ENCODE measurements around the gene TRAF7.

The TRAF7 gene

DNA sequence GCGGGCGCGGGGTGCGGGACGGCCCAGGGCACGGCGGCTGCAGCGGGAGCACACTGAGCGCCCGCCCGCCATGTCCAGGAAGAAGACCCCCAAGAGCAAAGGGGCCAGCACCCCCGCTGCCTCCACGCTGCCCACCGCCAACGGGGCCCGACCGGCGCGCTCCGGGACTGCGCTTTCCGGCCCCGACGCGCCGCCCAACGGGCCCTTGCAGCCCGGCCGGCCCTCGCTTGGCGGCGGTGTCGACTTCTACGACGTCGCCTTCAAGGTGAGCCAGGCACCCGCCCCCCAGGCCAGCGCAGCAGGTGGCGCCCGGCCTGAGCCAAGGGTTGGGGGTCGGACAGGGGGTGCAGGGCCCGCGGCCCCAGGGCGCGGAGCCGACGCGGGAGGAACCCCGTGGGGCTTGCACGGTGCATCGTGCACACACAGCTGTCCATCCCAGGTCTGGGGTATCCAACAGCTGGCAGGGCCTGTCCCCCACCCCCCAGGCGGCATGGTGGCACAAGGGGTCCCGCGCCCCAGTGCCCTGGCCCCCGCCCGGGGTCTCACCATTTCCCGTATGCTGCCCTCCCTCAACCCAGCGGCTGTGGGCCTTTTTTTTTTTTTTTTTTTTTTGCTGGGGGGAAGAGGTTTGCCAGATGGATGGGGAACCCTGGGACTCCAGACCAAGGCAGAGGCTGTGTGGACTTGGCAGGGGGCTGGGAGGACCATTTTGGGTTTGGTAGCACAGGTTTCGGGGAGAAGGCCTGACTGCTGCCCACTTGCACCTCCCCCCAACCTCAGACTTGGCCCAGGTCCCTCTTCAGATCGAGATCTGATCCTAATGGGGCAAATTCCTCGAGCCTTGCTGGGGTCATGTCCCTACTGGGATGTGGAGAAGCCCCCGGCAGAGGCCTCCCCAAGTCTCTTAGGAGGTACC is 6.6 kb upstream of the TRAF7 start:
- no peak for DNase-seq

DNA sequence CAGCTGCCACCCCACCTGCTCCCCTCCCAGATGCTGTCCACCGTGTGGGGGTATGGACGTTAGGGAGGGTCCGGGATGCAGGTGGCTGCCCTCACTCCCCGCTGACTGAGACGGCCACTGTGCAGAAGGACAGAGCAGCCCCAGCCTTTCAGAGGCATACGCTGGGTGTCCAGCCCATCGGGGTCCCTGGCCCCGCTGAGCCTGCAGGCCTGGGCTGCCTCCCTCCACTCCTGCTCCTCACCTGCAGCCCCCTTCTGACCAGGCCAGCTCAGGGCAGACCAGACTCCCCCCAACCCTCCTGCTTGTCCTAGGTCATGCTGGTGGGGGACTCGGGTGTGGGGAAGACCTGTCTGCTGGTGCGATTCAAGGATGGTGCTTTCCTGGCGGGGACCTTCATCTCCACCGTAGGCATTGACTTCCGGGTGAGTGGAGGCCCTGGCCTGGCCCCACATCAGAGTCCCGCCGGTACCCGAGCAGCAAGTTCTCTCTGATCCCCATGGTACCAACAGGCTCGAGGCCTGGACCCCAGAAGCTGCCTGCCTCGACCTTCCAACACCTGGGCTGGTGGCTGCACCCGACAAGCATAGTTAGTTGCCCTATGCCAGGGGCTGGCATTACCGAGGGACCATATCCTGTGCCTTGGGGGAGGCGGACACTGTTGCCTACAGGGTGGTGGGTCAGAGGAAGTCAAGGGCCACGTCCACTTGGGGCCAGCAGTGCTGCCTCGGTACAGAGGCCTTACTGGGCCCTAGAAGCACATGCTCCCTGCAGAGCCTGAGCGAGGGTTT is 5.8 kb upstream of the TRAF7 start:
- DNase-seq: no peak

DNA sequence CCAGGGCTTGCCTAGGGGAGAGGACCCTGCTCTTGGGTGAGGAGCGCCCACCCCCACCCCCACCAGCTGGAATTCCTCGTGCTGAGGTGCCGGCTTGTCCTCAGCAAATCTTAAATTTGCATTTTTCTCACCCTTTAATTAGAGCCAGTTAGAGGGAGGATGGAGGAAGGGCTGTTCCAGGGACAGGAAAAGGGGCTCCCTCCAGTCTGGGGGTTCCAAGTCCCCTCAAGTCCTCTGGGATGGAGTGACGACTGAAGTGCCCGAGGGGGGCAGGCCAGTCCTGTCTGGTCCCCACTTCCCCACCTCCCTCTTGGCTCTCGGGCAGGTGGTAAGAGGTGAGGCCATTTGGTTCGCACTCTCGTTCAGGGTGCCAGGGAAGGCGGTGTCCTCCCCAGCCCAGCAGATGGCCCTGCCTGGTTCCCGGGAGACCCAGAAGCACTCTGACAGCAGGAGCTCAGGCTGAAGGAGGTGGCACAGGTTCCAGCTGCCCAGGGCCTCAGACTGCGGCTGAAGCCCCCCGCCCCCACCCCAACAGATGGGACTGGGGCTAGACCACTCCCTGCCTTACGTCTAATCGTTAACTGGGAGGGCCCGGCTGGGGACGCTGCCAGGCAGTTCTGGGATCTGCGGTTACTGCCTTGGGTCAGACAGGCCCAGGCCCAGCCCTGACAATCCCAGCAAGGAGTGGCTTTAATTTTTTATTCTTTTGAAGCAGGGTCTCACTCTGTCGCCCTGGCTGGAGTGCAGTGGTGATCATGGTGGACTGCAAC is 5.0 kb upstream of the TRAF7 start:
- DNase-seq: no peak

DNA sequence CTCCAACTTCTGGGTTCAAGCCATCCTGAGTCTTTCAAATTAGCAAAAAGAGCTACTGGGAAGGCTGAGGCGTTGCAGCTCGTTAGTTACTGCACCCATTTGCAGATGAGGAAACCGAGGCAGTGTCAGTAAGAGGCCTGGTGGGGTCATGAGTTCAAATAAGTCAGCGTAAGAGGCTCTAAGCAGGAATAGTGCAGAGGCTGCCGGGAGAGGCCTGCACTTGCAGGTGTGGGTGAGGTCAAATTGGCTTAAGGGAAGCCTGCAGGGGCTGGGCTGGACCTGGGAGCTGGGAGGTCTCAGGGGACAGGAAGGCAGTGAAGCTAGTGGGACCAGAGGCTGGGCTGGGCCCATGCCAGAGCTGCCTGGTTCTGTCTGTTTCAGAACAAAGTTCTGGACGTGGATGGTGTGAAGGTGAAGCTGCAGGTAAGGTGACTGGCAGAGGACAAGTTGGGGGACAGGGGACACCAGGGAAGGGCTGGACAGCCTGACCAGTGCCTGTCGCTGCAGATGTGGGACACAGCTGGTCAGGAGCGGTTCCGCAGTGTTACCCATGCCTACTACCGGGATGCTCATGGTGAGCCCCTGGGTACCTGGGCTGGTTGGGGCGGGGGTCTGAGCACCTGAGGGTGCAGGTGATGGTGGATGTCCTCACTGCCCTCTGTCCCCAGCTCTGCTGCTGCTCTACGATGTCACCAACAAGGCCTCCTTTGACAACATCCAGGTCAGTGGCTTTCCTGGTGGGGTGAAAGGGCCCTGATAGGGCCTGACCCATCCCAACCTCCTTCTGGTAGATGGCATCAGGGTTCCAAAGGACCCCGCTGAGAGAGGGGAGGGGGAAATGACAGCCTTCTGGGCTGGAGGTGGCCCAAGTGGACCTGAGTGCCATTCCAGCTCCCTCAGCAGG is 4.1 kb upstream of the TRAF7 start:
- DNase-seq: no peak

DNA sequence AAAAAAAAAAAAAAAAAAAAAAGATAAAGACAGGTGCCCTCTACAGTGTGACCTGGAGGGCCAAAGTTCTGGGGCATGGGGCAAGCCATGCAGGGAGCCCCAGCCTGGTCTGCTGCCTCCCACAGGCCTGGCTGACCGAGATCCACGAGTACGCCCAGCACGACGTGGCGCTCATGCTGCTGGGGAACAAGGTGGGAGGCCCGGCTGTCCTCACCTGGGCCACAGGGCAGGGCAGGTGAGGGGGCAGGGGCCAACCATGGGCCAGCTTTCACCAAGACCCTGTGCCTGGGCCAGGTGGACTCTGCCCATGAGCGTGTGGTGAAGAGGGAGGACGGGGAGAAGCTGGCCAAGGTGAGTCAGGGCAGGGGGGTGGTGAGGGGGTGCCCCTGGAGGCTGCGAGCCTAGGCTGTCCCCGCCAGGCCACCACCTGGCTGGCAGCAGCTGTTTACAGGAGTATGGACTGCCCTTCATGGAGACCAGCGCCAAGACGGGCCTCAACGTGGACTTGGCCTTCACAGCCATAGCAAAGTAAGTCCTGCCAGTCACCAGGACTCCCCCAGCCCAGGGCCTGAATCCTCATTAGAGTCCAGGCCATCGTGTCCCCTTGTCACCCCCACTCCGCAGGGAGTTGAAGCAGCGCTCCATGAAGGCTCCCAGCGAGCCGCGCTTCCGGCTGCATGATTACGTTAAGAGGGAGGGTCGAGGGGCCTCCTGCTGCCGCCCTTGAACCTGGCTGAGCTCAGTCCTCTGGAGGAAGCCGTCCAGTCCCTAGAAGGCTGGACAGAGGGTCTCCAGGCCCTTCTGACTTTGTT is 2.7 kb upstream of the TRAF7 start:
- no peak for DNase-seq

DNA sequence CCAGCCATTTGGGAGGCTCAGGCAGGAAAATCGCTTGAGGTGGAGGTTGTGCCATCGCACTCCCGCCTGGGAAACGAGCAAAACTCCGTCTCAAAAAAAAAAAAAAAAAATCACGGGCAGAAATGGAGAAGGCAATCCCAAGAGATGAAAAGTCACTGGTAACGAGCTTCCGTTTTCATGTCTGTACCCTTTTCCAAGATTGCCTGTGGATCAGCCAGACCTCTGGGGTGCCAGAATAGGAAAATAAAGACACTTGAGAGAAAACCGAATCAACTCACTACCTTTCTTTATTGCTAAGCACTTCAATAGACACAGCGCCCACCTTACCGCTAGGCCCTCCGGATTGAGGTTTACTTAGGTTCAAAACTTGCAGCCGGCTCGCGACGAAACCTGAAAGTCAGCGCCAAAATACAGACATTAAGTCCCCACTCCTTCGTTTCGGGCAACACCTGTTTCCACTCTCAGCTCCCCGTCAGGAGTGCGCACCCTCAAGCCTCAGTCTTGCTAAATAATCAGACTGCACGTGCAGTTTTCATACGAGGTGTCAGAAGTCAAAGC is 970 bp upstream of the TRAF7 start:
- no peak for DNase-seq

DNA sequence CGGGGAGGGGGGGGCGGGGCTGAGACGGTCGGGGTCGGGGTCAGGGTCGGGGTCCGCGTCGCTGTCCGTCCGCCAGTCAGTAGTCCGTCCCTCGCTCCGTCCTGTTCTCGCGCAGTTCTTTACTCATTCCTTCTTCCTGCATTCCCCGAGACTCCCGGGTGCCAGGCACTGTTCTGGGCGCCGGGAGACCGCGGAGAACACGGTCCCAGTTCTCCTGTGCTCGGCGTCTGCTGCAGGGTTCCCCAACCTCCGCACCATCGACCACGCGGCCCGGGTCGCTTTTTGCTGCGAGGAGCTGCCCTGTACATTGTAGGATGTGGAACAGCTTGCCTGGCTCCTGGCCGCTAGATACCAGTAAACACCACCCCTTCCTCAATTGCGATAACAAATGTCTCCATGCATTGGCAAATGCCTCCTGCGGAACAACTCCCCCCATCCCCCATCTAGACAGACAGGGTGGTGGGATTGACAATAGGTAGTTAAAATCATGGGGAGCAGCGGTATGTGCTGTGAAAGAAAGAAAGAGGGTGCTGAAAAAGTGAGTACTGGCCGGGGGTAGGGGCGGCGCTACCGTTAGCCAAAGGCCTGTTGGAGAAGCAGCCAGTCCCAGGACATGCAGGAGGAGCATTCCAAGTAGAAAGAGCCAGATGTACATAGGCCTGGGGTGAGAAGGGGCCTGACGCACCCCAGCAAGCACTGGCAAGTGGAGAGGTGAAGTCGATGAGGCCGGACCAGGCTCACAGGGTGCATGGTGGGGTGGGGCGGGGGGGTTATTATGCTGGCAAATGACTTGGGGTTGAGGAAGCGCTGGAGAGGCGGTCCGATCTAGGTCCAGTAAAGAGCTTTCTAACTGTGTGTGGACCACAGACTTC is 631 bp downstream of the TRAF7 start:
- DNase-seq: no peak

DNA sequence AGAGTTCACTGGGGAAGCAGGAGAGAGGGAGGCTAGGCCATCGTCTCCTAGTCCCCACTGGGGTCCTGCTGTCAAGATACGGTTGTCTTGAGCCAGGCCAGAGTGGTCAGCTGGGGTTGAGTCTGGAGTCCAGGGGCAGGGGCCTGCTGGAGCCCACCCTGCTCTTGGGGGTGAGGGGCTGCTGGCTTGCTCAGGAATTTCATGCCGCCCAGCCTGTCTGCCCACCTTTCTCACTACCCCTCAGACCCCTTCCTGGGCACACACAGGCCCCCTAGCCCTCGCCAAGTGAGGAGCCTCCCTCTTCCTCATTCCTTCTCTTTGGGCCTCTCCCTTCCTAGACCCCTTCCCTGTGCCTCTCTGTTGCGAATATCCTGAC is 1.3 kb downstream of the TRAF7 start:
- DNase-seq: no peak

DNA sequence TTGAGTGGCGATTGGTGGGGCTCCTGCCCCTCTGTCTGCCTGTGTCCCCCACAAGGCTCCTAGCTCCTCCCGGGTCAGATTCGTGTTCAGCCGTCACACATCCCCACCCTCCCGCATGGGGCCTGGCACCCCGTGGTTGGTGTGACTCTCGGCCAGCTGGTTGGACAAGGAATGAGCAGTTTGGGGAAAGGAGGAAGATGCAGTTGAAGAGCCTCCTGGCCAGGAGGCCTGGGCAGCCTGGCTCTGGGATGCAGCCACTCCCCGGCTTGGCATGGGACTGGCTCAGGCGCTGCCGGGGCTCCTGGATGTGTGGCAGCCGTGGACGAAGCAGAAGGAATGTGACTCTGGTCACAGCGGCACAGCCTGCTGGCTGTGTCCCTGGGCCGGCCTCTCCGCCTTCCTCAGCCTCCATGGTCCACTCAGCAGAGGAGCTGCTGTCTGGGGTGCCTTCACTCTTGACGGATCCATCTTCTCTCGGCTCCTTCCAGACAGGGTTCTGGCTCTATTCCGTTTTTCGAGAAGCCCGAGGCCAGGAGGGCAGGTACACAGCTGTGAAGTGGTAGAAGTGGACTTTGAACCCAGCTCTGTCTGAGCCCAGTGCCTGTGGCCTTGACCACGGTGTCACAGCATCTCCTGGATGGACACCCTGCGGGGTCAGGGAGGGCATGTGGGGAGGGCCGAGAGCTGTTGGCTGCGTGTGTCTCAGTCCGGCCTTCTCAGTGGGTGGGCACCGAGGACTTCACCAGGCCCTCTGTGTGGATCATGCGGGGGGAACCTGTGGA is 2.1 kb downstream of the TRAF7 start:
- no peak for DNase-seq

DNA sequence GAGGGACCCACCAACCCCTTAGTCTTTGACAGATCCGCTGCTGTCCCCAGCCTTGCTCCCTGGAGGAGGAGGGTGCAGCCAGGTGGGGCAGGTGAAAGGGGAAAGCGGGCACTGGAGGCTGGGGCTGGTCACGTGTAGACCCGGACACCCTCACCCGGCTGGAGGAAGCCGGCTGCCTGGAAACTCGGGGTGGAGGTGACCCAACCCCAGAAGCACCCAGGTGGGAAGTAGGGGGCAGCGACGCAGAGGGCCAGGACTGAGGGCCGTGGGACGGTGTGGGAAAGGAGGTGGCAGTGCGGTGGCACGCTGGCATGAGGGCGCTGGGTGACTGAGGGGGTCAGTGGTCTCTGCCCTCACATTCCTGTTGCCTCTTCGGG is 2.7 kb downstream of the TRAF7 start:
- no peak for DNase-seq

DNA sequence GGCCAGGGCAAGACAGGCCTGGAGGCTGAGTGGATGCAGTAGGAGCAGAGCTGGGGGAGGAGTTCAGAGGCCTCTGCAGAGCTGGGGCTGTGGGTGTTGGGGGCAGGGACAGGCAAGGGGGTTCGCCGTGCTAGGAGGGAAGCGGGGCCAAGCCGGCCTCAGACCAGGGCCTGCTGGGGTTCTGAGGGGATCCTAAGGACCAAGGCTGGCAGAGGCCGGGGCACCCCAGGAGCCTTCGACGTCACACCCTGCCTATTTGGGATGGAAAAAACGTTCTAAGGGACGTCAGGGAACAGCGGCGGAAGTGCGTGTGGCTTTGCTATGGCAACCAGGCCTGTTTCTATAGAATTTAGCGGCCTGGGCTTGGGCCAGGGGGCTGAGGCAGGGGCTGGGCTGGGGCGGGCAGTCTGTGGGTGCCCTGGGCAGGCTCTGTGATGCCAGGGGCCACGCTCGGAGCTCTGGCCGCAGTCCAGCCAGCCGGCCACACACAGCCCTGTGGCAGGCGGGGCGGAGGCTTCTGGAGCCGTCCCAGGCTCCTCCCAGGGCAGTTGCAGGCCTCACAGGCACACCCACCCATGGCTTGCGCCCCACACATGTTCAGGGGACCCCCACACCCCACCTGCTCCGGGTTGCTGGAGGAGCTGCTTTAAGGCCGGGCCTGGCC is 3.7 kb downstream of the TRAF7 start:
- no peak for DNase-seq

DNA sequence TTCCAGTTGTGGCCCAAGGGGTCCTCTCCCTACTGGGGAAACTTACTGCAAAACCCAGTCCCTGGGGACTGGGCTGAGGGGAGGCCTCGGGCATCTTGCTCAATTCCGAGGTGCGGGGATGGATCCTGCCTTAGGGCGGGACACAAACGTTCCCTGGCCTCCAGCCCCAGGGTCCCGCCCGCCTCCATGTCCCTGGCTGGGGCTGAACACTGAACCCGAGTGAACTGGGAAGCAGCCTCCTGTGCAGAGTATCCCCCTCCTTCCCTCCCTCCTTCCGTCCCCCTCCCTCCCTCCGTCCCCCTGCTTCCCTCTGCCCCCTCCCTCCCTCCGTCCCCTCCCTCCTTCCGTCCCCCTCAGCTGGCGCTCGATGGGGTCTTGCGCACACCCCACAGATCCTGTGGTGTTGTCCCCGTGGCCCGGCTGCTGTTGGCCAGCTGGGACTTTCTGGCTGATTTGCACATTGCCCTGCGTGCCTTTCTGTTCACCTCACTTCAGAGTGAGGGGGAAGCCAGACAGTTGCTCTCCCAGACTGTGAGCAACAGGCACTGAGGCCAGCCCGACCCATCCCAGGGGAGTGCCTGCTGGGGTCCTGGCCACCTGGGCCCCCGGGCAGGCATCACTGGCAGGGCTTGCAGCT is 5.5 kb downstream of the TRAF7 start:
- no peak for DNase-seq

DNA sequence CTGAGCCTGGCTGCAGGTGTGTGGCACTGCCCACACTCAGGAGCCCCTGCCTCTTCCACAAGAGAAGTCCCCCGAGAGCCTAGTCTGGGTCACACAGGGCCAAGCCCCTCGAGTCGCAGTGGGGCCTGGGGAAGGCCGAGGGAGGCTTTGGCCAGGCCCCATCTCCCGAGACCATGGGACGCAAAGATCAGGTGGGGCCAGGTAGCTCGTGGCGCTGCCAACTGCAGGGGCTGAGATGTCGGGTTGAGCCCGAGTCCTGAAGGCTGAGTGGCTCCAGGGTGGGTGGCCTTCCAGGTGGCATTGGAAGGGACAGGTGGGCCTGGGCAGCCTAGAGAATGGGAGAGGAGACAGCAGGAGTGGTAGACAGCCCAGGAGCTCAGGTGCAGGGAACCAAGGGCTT is 6.3 kb downstream of the TRAF7 start:
- DNase-seq: no peak

DNA sequence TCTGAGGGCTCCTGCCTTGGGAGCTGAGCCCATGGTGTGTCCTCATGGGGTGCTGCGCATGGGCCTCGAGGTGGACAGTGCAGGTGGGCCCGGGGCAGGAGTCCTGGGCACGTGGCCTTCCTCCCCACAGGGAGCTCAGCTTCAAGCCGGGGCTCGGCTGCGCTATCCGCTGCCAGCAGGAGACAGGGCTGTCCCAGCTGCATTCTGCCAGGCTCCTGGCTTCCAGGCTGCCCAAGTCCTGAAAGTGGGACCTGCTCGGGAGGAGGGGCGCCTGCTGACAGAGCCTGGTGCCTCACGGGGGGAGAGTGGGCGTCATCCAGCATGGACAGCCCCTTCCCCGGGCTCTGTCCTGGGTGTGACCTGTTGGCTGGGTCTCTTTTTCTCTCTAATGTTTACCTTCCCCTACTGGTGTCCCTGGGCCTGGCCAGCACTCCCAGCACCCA is 7.1 kb downstream of the TRAF7 start:
- DNase-seq: no peak

DNA sequence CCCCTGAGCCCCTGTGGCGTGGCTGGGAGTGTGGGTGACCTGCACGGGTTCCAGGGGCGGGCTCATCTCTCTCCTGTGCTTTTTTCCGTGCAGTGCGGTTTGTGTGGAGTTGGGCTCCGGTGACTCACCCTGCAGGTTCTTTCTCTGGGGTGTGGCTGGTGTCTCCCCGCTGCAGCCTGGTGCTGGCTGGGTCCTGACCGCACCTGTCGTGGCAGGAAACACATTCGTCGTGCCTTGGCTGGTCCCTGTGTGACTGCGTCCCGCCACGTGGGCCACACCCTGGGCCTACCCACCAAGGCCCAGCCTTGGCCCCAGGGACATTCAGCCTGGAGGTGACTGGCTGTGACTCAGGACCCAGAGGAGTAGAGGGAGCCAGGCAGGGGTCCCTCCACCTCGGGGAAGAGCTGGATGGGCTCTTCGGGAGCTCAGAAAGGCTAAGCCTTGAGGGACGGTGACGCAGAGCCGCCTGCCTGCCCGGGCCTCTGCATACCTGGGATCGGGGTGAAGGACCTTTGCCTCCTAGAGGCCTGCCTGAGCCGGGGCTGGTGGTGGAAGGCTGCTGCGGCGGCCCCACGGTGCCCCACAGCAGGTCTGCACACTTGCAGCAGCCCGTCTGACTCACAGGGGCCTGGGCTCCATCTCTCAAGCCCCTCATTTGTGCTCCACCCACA is 7.8 kb downstream of the TRAF7 start:
- DNase-seq: no peak

DNA sequence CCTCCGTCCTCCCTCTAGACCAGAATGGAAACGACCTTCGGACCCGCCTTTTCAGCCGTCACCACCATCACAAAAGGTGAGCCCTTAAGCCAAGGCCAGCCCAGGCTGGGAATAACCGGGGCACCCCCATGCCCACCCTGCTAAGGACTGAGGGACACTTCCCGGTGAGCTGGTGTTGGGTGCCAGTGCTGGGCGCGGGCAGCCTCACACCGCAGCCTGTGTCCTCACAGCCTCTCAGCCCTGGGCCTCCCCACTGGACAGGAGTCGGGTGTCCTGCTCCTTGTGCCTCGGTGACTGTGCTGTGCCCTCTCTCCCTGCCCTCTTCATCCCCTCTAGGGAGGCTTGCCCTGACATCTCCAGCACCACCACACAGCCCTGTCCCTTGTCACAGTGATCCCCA is 10.3 kb downstream of the TRAF7 start:
- DNase-seq: no peak

DNA sequence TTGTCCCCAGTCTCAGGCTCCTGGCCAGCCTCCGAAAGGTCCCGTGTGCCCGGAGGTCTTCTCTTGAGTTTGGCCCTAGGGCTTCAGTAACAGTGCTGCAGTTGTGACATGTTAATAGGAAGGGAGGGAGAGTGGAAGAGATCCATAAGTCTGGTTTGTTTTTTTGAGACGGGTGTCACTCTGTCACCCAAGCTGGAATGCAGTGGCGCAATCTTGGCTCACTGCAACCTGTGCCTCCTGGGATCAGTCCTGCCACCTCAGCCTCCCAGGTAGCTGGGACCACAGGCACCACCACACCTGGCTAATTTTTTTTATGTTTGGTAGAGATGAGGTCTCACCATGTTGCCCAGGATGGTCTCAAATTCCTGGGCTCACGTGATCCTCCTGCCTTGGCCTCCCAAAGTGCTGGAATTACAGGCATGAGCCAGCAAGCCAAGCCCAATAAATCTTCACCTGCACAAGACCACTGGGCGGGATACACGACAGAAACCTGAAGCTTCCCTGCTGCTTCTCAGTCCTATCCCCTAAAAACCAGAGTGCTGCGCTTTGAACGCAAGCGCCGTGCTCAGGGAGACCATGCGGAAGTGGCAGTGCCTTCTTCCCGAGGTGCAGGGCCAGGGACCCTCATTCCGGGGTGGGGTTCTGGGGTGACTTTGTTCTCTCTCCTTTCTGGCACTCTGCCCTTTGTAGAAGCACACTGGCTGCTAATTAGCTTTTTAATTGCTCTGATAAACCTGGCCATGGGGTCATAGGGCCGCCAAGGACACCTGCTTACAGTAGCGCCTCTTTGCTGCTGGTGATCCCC is 10.9 kb downstream of the TRAF7 start:
- DNase-seq: no peak
